ENCODE results near the gene BTD. TPM values are rescaled to one million over a fixed set of nuclear protein-coding genes. Genes with fewer than 3 reads are reported as not detected.

The BTD gene
- total RNA-seq, 4 donors from 2014 or later, result 46.8 to 74.9 (median 56.5) TPM

DNA sequence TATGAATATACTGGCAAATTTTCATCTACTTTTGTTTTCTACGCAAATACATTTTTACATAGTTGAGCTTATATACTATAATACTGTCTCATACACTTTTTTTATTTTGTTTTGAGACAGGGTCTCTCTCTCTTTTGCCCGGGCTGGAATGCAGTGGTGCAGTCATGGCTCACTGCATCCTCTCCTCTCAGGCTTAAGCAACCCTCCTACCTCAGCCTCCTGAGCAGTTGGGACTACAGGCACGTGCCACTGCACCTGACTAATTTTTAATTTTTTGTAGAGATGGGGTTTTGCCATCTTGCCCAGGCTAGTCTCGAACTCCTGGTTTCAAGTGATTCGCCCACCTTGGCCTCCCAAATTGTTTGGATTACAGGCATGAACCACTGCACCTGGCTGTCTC lies 26.1 kb upstream of the BTD start:
- no peaks in the 10 kb centered on the region for H3K27me3 ChIP-seq
- intact Hi-C loops (cut with DNase I), result no loop called here
- WGBS, 2 donors, result 56 to 65% methylated on average over 5 of the region's 5 CpGs
- H3K4me3 ChIP-seq (replicated peaks in 1 of 3), result no peak overlapping the region
- TF ChIP-seq POLR2A (IDR thresholded peaks at IDR 0.05), result no peak
- TF ChIP-seq, protein P1, sequence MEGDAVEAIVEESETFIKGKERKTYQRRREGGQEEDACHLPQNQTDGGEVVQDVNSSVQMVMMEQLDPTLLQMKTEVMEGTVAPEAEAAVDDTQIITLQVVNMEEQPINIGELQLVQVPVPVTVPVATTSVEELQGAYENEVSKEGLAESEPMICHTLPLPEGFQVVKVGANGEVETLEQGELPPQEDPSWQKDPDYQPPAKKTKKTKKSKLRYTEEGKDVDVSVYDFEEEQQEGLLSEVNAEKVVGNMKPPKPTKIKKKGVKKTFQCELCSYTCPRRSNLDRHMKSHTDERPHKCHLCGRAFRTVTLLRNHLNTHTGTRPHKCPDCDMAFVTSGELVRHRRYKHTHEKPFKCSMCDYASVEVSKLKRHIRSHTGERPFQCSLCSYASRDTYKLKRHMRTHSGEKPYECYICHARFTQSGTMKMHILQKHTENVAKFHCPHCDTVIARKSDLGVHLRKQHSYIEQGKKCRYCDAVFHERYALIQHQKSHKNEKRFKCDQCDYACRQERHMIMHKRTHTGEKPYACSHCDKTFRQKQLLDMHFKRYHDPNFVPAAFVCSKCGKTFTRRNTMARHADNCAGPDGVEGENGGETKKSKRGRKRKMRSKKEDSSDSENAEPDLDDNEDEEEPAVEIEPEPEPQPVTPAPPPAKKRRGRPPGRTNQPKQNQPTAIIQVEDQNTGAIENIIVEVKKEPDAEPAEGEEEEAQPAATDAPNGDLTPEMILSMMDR (IDR thresholded peaks at IDR 0.05), result no peak
- H3K36me3 ChIP-seq, result peaks cover 0 to 6% of the 10 kb centered on the region in 2 donors
- DNase-seq, result peak; percentile 59 to 65
- peak overlapping the region in 1 of 3 donors; percentile 25 for H3K27ac ChIP-seq
- H3K9me3 ChIP-seq, result no peaks in the 10 kb centered on the region
- peaks cover 6 to 17% of the 10 kb centered on the region in 2 donors for H3K4me1 ChIP-seq

DNA sequence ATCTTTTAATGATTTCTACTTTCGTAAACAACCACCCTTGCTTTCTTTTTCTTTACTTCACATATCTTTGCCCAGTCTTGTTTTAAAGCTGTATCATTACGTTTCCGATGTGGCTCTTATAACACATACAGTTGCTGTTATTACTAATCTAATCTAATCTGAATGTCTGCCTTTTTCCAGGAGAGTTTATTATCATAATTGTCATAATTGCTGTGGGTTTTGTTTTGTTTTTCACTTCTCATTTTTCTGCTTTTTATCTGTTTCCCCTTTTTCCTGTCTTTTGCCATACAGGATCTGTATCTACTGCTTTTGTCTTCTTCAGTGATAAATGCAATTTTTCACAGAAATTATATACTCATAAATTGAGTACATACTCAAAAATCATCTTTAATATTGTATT lies 25.1 kb upstream of the BTD start:
- Histone ChIP-seq H3K4me3 (replicated peaks in 1 of 3) (no peak overlapping the region), H3K36me3 (peaks cover 4 to 12% of the 10 kb centered on the region in 2 donors), H3K9me3 (no peaks in the 10 kb centered on the region), H3K27me3 (no peaks in the 10 kb centered on the region), H3K27ac (no peak overlapping the region), H3K4me1 (peaks cover 6 to 17% of the 10 kb centered on the region in 2 donors)
- intact Hi-C loops (cut with DNase I), result no loop called here
- TF ChIP-seq, protein P1 (IDR thresholded peaks at IDR 0.05), result no peak
- no peak for TF ChIP-seq POLR2A (IDR thresholded peaks at IDR 0.05)
- WGBS, 2 donors, result 92 to 95% methylated on average over 3 of the region's 3 CpGs
- no peak for DNase-seq

DNA sequence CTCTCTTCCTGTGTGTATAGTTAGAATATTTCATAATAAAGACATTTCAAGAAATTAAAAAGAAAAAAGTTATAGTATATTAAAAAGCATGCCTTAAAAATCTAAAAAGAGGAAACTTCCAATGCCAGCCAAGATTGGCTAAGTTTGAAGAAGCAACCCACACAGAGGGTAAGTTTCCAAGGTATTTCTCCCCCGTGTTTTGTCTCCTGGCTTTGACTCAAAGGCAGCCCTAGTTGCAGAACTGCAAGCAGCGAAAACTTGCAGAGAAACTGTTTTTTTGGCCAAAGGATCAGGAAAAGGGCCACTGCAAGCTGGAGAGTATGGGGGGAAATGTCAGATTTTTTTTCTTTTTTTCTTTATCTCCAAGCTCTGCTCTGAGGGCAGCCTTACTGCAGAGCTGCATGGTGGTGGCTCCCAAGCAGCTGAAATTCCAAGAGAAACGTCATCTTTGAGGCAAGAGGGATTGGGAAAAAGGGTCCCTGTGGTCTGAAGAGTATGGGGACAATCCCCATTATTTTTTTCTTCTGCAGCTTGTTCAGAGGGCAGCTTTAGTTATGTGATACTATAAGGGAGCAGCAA lies 23.2 kb upstream of the BTD start:
- no peak for TF ChIP-seq POLR2A (IDR thresholded peaks at IDR 0.05)
- TF ChIP-seq, protein P1 (IDR thresholded peaks at IDR 0.05), result no peak
- WGBS, 2 donors, result 51 to 63% methylated on average over 3 of the region's 3 CpGs
- DNase-seq, result no peak
- H3K27me3 ChIP-seq, result no peaks in the 10 kb centered on the region
- peaks cover 6 to 17% of the 10 kb centered on the region in 2 donors for H3K4me1 ChIP-seq
- H3K4me3 ChIP-seq (replicated peaks in 1 of 3), result no peak overlapping the region
- H3K27ac ChIP-seq, result peak overlapping the region in 1 of 3 donors; percentile 58
- no peaks in the 10 kb centered on the region for H3K9me3 ChIP-seq
- intact Hi-C loops (cut with DNase I), result no loop called here
- H3K36me3 ChIP-seq, result peaks cover 17 to 19% of the 10 kb centered on the region in 2 donors

DNA sequence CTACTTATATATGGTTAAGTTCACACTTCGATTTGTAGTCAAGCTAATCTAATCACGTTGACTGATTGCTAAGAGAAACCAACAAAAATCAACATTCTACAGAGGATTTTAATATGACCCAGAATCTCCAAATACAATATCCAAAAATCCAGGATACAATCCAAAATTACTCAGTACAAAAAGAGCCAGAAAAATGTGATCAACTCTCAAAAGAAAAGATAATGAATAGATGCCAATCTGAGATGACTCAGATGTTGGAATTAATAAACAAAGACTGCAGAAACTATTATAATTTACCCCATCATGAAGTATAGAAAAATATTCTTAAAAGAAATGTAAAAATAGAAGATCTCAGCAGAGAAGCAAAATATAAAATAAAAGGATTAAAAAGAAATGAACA lies 22.5 kb upstream of the BTD start:
- Histone ChIP-seq H3K4me3 (replicated peaks in 1 of 3) (no peak overlapping the region), H3K9me3 (no peaks in the 10 kb centered on the region), H3K4me1 (peaks cover 6 to 17% of the 10 kb centered on the region in 2 donors), H3K27ac (peak overlapping the region in 1 of 3 donors; percentile 58), H3K27me3 (no peaks in the 10 kb centered on the region), H3K36me3 (peaks cover 18 to 20% of the 10 kb centered on the region in 2 donors)
- 71 to 72% methylated on average over 2 of the region's 2 CpGs for WGBS, 2 donors
- DNase-seq, result no peak
- no peak for TF ChIP-seq POLR2A (IDR thresholded peaks at IDR 0.05)
- TF ChIP-seq, protein P1 (IDR thresholded peaks at IDR 0.05), result no peak
- intact Hi-C loops (cut with DNase I), result no loop called here

DNA sequence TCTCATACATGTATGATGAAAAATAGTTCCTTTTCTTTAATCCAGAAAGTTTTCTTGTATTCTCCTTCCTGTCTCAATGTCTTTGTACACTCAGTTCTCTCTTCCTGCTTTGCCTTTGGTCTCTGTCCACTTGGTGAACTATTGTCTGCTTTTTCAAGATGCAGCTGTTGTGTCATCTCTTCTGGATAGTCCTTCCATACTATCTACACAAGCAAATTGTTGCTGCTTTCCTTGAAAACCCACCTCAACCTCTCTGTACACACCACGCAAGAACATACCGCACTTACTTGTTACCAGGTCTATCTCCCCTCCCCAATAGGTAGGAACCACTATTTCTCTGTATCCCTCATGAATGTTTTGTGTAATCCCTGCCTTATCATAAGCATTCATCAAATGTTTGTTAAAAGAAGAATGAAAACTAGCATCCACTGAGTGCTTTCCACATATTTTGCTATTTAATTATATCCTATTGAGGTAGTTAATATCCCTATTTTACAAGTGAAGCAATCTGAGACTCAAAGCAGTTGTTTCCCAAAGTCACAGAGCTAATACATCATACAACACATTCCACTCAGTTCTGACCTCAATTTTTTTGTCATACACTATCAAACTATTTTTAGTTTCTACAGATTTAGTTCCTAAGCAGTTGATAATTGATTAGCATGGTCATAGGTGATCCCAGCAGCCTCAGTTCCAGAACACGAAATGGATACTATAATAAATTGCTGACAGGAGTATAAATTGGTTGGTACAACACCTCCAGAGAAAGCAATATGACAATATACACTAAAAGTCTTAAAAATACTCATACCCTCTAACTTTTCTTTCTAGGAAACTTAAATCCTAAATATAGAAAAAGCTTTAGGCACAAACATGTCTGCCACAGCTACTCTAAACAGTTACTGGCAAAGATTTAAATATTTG lies 19.8 kb upstream of the BTD start:
- no peaks in the 10 kb centered on the region for H3K9me3 ChIP-seq
- TF ChIP-seq, protein P1 (IDR thresholded peaks at IDR 0.05), result no peak
- TF ChIP-seq POLR2A (IDR thresholded peaks at IDR 0.05), result no peak
- no peaks in the 10 kb centered on the region for H3K27me3 ChIP-seq
- H3K27ac ChIP-seq, result no peak overlapping the region
- no peak for DNase-seq
- 97 to 99% methylated on average over 3 of the region's 3 CpGs for WGBS, 2 donors
- intact Hi-C loops (cut with DNase I), result no loop called here
- peaks cover 6 to 8% of the 10 kb centered on the region in 2 donors for H3K4me1 ChIP-seq
- peaks cover 36% of the 10 kb centered on the region in 2 donors for H3K36me3 ChIP-seq
- H3K4me3 ChIP-seq (replicated peaks in 1 of 3), result no peak overlapping the region

Data from thyroid gland (tissue), 4 donors.